ENCODE measurements around the gene KIF5A. TPM values are rescaled to one million over a fixed set of nuclear protein-coding genes. Genes with fewer than 3 reads are reported as not detected.
A peak's percentile ranks its signal among the peaks of the same experiment; 100 is the strongest.

The KIF5A gene
- total and polyA plus RNA-seq, 2 donors (not counting 3 experiments of a cell fraction or from before 2014, with no cell fraction given) = 0.07 to 0.35 TPM

DNA sequence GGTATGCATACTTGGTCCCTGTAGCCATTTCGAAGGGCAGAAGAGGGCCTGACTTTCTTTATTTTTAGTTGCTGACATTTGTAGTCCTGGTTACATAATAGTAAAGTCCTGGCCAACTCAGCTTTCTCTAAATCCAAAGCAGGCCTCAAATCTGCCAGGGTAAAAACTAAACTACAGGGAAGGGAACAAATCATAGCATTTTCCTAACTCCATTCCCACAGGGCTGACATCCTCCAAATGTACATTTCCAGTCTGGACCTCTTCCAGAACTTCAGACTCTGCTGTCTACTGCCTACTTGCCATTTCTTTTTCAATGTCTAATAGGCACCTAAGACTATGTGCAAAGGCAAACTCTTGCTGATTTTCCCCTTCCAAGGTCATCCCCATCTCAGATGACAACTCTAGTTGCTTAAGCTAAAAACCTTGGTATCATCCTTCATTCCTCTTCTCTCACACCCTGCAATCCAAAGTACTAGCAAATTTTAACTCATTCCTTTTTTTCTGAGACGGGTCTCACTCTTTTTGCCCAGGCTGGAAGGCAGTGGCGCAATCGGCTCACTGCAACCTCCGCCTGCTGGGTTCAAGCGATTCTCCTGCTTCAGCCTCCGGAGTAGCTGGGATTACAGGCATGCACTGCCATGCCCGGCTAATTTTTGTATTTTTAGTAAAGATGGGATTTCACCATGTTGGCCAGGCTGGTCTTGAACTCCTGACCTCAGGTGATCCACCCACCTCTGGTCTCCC, 31.5 kb upstream of the KIF5A start:
- Histone ChIP-seq H3K79me2 (ENCODE audit: control insufficient read depth, insufficient read depth, low read length) (peaks cover 27% of the 10 kb centered on the region), H3K4me2 (ENCODE audit: insufficient read depth, low read length) (peak overlapping the region; percentile 2), H2AFZ (ENCODE audit: low read depth, low read length) (no peak overlapping the region), H3K4me1 (ENCODE audit: control insufficient read depth, extremely low read depth, insufficient read depth, low read length) (peaks cover 35% of the 10 kb centered on the region), H3K4me3 (replicated peaks in 1 of 3; ENCODE audit: insufficient read depth in 1 of 3, low read depth in 1 of 3, low read length in 3 of 3) (no peak overlapping the region), H3K27me3 (ENCODE audit: control insufficient read depth in 2 of 2, insufficient read depth in 2 of 2, low read length in 2 of 2) (no peaks in the 10 kb centered on the region), H4K20me1 (replicated peaks; ENCODE audit: control insufficient read depth, extremely low read depth, insufficient read depth, low read length) (no peaks in the 10 kb centered on the region), H3K9me3 (replicated peaks; ENCODE audit: control insufficient read depth, insufficient read depth, low read length) (no peaks in the 10 kb centered on the region), H3K36me3 (ENCODE audit: control insufficient read depth in 2 of 2, extremely low read depth in 1 of 2, insufficient read depth in 2 of 2, low read length in 2 of 2) (peaks cover 22 to 29% of the 10 kb centered on the region in 2 experiments), H3K9me1 (replicated peaks; ENCODE audit: control insufficient read depth, extremely low read depth, insufficient read depth, low read length) (no peaks in the 10 kb centered on the region), H3K9ac (replicated peaks; ENCODE audit: extremely low read depth, insufficient read depth, low read length) (no peak overlapping the region), H3K27ac (ENCODE audit: insufficient read depth, low read depth, low read length) (no peak overlapping the region)
- no TSS peak for BruUV-seq (replicated peaks)
- DNase-seq (ENCODE audit: low read depth, low spot score) = no peak
- POLR2A ChIA-PET = no interaction called here
- dilution Hi-C loops (cut with MboI; ENCODE audit: extremely low pct_ligation_motif_present, low sequenced_read_pairs) = no loop called here
- CTCF ChIA-PET = no interaction called here
- no peak for FAIRE-seq
- intact Hi-C loops (cut with micrococcal nuclease) = no loop called here
- TF ChIP-seq FOS (IDR thresholded peaks at IDR 0.05; ENCODE audit: borderline replicate concordance, insufficient read depth, low read length) = no peak
- no peak for TF ChIP-seq MYC (IDR thresholded peaks at IDR 0.05; ENCODE audit: low read depth, low read length)
- no peak for TF ChIP-seq POLR2A (IDR thresholded peaks at IDR 0.05; ENCODE audit: low read depth, low read length)
- TF ChIP-seq, protein P1, sequence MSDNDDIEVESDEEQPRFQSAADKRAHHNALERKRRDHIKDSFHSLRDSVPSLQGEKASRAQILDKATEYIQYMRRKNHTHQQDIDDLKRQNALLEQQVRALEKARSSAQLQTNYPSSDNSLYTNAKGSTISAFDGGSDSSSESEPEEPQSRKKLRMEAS (IDR thresholded peaks at IDR 0.05; ENCODE audit: insufficient read depth, insufficient read length) = no peak
- TF ChIP-seq, protein P2, sequence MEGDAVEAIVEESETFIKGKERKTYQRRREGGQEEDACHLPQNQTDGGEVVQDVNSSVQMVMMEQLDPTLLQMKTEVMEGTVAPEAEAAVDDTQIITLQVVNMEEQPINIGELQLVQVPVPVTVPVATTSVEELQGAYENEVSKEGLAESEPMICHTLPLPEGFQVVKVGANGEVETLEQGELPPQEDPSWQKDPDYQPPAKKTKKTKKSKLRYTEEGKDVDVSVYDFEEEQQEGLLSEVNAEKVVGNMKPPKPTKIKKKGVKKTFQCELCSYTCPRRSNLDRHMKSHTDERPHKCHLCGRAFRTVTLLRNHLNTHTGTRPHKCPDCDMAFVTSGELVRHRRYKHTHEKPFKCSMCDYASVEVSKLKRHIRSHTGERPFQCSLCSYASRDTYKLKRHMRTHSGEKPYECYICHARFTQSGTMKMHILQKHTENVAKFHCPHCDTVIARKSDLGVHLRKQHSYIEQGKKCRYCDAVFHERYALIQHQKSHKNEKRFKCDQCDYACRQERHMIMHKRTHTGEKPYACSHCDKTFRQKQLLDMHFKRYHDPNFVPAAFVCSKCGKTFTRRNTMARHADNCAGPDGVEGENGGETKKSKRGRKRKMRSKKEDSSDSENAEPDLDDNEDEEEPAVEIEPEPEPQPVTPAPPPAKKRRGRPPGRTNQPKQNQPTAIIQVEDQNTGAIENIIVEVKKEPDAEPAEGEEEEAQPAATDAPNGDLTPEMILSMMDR (IDR thresholded peaks at IDR 0.05; ENCODE audit: extremely low read depth in 1 of 2, insufficient read depth in 1 of 2, low read depth in 1 of 2, low read length in 2 of 2) = no peak
- TF ChIP-seq GATA2 (IDR thresholded peaks at IDR 0.05; ENCODE audit: insufficient read depth, insufficient read length, low read depth, low read length) = no peak
- no peak for TF ChIP-seq JUN (IDR thresholded peaks at IDR 0.05; ENCODE audit: borderline replicate concordance, insufficient read depth, insufficient read length, low read depth)
- TF ChIP-seq EZH2 (IDR thresholded peaks at IDR 0.05; ENCODE audit: borderline replicate concordance, low read depth, low read length, severe bottlenecking) = no peak
- TF ChIP-seq POLR2AphosphoS5 (IDR thresholded peaks at IDR 0.05; ENCODE audit: insufficient read depth, low read depth, low read length) = no peak

Measured in endothelial cell of umbilical vein (primary cell).